ENCODE results near the gene ATP9B.

DNA sequence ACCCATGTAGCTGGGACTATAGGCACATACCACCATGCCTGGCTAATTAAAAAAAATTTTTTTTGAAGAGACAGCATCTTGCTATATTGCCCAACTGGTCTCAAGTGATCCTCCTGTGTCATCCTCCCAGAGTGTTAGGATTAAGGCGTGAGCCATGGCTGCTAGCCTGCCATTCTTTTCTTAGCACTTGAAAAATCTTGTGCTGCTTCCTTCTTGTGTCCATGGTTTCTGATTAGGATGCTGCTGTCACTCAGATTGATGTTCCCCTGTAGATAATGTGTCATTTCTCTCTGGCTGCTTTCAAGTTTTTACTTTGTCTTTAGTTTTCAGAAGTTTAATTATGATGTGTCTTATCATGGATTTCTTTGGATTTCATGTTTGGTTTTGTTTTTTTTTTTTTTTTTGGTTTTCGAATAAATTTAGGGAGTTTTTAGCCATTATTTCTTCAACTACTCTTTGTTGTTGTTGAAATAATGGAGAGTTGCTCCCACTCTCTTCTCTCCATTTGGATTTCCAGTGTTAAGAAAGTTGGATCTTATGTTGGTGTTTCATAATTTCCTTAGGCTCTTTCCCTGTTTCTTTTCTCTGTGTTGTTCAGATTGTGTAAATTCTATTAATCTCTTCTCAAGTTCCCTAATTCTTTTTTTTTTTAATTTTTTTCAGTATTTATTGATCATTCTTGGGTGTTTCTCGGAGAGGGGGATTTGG, 2.5 kb downstream of the ATP9B start:
- TF ChIP-seq EZH2phosphoT487 (IDR thresholded peaks at IDR 0.05; ENCODE audit: insufficient read depth, low read depth) (no peak), EZH2 (IDR thresholded peaks at IDR 0.05; ENCODE audit: insufficient read depth, poor library complexity, severe bottlenecking) (no peak)

Measured in GM23248 (cell line).